Activated CD8-positive, alpha-beta T cell treated with anti-CD3 and anti-CD28 coated beads for 36 hours (primary cell): ENCODE results near the gene TMEM150B. TPM values are rescaled to one million over a fixed set of nuclear protein-coding genes. Genes with fewer than 3 reads are reported as not detected.
A peak's percentile ranks its signal among the peaks of the same experiment; 100 is the strongest.

Experiments used
- ATAC-seq: fragments of 200-7000 bp; cut with Tn5 transposase; one replicate; pipeline ENCODE4 v1.10.0; 2021; ENCODE audit warnings: mild to moderate bottlenecking, moderate library complexity
- CTCF ChIA-PET: fragments of 350-600 bp; sonication (Branson Sonifier 250); formaldehyde crosslinking; loops from one replicate; lab custom pipeline; 2021; ENCODE audit warnings: antibody characterized with exemption; lab: Charles Lee
- POLR2A ChIA-PET: fragments of 350-600 bp; sonication (Branson Sonifier 250); formaldehyde crosslinking; loops from one replicate; lab custom pipeline; 2021; ENCODE audit warnings: antibody characterized with exemption; lab: Charles Lee
- DNase-seq: peaks from one replicate; pipeline ENCODE4 v3.0.0-alpha.2; 2020
- H3K27ac Mint-ChIP-seq: one replicate; pipeline ENCODE4 v1.8.0; 2021; ENCODE audit warnings: mild to moderate bottlenecking, mixed read lengths
- H3K27me3 Mint-ChIP-seq: one replicate; pipeline ENCODE4 v1.8.0; 2021; ENCODE audit warnings: mixed read lengths
- H3K36me3 Mint-ChIP-seq: one replicate; pipeline ENCODE4 v1.8.0; 2021; ENCODE audit warnings: low read depth, mixed read lengths
- H3K4me1 Mint-ChIP-seq: one replicate; pipeline ENCODE4 v1.8.0; 2021; ENCODE audit warnings: low read depth, mixed read lengths
- H3K4me3 Mint-ChIP-seq: one replicate; pipeline ENCODE4 v1.8.0; 2021; ENCODE audit warnings: mild to moderate bottlenecking, moderate library complexity, mixed read lengths
- H3K9me3 Mint-ChIP-seq: one replicate; pipeline ENCODE4 v1.8.0; 2021; ENCODE audit warnings: mixed read lengths
- intact Hi-C: fragments of 100-400 bp; cut with micrococcal nuclease; formaldehyde crosslinking; loops from one replicate; pipeline ENCODE4 v1.10.0; 2022
- total RNA-seq, 2 experiments: library from RNA; stranded (reverse); gene quantifications; one replicate each; pipeline ENCODE4 v1.2.3, GENCODE V29; 2021
- TF ChIP-seq, protein P1 (sequence below): fragments of 200-600 bp; IDR thresholded peaks from one replicate; pipeline ENCODE4 v1.8.0; 2022; ENCODE audit warnings: antibody characterized with exemption, mild to moderate bottlenecking

The TMEM150B gene
- total RNA-seq, 2 experiments from 2014 or later: not detected

DNA sequence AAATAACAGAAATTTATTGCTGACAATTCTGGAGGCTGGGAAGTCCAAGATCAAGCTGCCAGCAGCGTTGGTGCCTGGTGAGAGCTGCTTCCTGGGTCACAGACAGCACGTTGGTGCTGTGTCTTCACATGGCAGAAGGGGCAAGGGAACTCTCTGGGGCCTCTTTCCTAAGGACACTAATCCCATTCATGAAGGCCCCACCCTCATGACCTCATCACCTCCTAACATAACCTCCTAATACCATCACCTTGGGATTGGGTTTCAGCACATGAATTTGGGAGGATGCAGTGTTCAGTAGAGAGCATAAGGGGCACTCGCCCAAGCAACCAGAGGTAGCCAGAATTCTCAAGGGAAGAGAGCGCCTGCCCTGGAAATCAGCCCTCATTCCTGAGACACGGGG lies 15.7 kb downstream of the TMEM150B start:
- H3K9me3 Mint-ChIP-seq: no peaks in the 10 kb centered on the region
- CTCF ChIA-PET: interaction anchor here (1.0 kb wide), 1 partner anchor 8 kb away, joined by 3 read pairs; no protein-coding TSS in a partner anchor
- TF ChIP-seq, protein P1, sequence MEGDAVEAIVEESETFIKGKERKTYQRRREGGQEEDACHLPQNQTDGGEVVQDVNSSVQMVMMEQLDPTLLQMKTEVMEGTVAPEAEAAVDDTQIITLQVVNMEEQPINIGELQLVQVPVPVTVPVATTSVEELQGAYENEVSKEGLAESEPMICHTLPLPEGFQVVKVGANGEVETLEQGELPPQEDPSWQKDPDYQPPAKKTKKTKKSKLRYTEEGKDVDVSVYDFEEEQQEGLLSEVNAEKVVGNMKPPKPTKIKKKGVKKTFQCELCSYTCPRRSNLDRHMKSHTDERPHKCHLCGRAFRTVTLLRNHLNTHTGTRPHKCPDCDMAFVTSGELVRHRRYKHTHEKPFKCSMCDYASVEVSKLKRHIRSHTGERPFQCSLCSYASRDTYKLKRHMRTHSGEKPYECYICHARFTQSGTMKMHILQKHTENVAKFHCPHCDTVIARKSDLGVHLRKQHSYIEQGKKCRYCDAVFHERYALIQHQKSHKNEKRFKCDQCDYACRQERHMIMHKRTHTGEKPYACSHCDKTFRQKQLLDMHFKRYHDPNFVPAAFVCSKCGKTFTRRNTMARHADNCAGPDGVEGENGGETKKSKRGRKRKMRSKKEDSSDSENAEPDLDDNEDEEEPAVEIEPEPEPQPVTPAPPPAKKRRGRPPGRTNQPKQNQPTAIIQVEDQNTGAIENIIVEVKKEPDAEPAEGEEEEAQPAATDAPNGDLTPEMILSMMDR: no peak
- no peak for DNase-seq
- ATAC-seq: no peak
- intact Hi-C loops: no loop called here
- POLR2A ChIA-PET: interaction anchor here (0.6 to 1.3 kb wide), 4 partner anchors 29 to 791 kb away, joined by 3 to 5 read pairs (median 4); partner anchors contain the start of gene TMEM238
- H3K27ac Mint-ChIP-seq: no peak overlapping the region
- H3K4me1 Mint-ChIP-seq: peaks cover 2% of the 10 kb centered on the region
- H3K27me3 Mint-ChIP-seq: no peaks in the 10 kb centered on the region
- peaks cover 2% of the 10 kb centered on the region for H3K36me3 Mint-ChIP-seq
- H3K4me3 Mint-ChIP-seq: no peak overlapping the region

DNA sequence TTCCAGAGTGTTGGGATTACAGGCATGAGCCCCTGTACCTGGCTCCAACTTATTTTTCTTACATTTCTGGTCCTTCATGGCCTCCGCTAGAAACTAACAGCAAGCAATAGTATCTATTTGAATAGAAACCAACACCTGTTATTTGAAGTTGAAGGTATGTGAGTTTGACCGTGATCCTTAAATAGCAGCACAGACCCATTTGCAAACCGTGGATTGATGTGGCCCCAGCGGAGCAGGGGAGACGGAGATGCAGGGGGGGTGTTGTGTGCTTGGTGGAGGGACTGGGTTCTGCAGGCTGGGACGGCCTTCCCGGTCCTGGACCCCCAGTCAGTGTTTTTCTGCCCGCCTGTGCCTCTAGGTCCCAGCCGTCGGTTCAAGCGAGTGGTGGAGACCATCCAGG lies 16.9 kb downstream of the TMEM150B start:
- POLR2A ChIA-PET: no interaction called here
- Mint-ChIP-seq H3K4me1 (peaks cover 2% of the 10 kb centered on the region), H3K27me3 (no peaks in the 10 kb centered on the region), H3K4me3 (no peak overlapping the region), H3K27ac (no peak overlapping the region), H3K9me3 (no peaks in the 10 kb centered on the region), H3K36me3 (peaks cover 2% of the 10 kb centered on the region)
- intact Hi-C loops: no loop called here
- DNase-seq (no peak), ATAC-seq (no peak)
- CTCF ChIA-PET: no interaction called here
- TF ChIP-seq, protein P1: no peak

DNA sequence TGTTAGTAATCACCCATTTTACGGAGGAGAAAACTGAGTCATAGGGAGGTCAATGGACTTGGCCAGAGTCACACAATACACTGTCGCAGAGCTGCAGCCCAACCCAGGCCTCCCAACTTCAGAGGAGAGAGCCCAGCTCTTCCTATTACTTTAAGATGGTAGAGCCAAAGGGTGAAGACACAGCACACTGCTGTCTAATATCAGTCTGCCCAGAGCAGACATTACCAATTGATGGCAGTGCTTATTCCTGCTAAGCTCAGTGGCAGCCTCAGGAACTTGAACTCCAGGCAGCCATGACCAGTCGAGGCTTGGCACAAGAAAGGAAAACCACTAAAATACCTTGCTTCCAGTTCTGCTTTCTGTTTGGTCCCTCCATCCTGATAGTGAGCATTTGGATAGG lies 18.4 kb downstream of the TMEM150B start:
- intact Hi-C loops: no loop called here
- Mint-ChIP-seq H3K9me3 (no peaks in the 10 kb centered on the region), H3K4me3 (no peak overlapping the region), H3K27ac (no peak overlapping the region), H3K36me3 (peaks cover 2% of the 10 kb centered on the region), H3K4me1 (peaks cover 6% of the 10 kb centered on the region), H3K27me3 (no peaks in the 10 kb centered on the region)
- ChIA-PET CTCF (no interaction called here), POLR2A (interaction anchor here (0.9 kb wide), 1 partner anchor 51 kb away, joined by 5 read pairs; no protein-coding TSS in a partner anchor)
- ATAC-seq (no peak), DNase-seq (no peak)
- TF ChIP-seq, protein P1: no peak

DNA sequence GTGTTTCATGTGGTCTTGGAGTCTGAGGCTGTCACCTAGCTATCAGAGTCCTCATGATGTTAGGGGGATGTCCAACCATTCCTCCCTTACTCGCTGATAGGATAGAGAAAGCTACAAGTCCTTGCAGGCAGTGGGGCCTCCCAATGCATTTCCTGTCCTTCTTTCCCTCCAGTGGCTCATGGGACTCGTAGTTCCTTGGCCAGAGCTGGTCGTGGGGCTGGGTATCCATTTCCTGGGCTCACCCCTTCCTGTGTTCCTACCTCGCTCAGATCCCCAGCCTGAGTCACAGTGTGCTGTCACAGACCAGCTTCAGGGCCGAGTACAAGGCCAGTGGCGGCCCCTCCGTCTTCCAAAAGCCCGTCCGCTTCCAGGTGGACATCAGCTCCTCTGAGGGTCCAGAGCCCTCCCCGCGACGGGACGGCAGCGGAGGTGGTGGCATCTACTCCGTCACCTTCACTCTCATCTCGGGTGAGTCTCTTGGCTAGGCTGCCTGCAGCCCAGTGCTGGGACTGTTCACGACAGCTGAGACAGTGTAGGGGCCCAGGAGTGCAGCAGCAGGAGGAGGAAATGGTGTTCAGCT lies 19.1 kb downstream of the TMEM150B start:
- no peak for ATAC-seq
- POLR2A ChIA-PET: interaction anchor here (0.9 kb wide), 1 partner anchor 50 kb away, joined by 5 read pairs; no protein-coding TSS in a partner anchor
- intact Hi-C loops: no loop called here

DNA sequence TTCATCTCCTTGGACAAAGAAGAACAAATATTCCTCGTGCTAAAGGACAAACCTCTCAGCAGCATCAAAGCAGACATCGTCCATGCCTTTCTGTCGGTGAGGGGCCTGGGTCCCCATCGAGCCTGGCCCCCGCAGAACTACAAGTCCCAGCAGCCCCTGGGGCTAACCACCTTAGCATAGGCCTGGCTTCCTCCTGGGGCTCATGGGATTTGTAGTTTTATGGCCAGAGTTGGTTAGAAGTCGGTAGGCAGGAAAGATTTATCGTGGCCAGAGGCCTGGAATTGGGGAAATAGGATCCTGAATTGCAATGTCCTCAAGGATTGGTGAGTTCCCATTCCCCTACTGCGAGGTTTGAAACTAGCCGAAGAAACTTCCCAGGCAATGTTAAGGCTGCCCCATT lies 19.6 kb downstream of the TMEM150B start:
- peak; percentile 63 for ATAC-seq
- peak; percentile 75 for DNase-seq
- CTCF ChIA-PET: interaction anchor here (1.1 kb wide), 1 partner anchor 34 kb away, joined by 3 read pairs; the partner anchor contains the start of gene KMT5C
- POLR2A ChIA-PET: no interaction called here
- H3K27ac Mint-ChIP-seq: no peak overlapping the region
- intact Hi-C loops: no loop called here
- peaks cover 2% of the 10 kb centered on the region for H3K36me3 Mint-ChIP-seq
- H3K4me3 Mint-ChIP-seq: no peak overlapping the region
- TF ChIP-seq, protein P1: no peak
- no peaks in the 10 kb centered on the region for H3K9me3 Mint-ChIP-seq
- no peaks in the 10 kb centered on the region for H3K27me3 Mint-ChIP-seq
- H3K4me1 Mint-ChIP-seq: peaks cover 8% of the 10 kb centered on the region

More for the DNA sequence above, 19.1 kb downstream of the TMEM150B start:
- Mint-ChIP-seq H3K4me3 (no peak overlapping the region), H3K4me1 (peaks cover 8% of the 10 kb centered on the region), H3K9me3 (no peaks in the 10 kb centered on the region), H3K27me3 (no peaks in the 10 kb centered on the region), H3K36me3 (peaks cover 2% of the 10 kb centered on the region), H3K27ac (no peak overlapping the region)
- no peak for DNase-seq
- CTCF ChIA-PET: interaction anchor here (1.1 kb wide), 1 partner anchor 33 kb away, joined by 3 read pairs; the partner anchor contains the start of gene KMT5C
- TF ChIP-seq, protein P1: no peak
